Panc1 (cell line): Measurements from ENCODE around the gene LARP4B. TPM values are rescaled to one million over a fixed set of nuclear protein-coding genes. Genes with fewer than 3 reads are reported as not detected.

Source experiments
- ATAC-seq: fragments of 200-7000 bp; cut with Tn5 transposase; 2 replicates; pipeline ENCODE4 v1.9.1; 2020; ENCODE audit warnings: mild to moderate bottlenecking, moderate library complexity
- BruUV-seq: library from RNA; stranded (reverse); fragments of 400-500 nt; replicated peaks from 2 replicates; lab custom pipeline; 2021; lab: Mats Ljungman, UMichigan
- CTCF ChIA-PET: fragments of 300-600 bp; sonication (Branson Sonifier 250); formaldehyde crosslinking; loops from one replicate; lab custom pipeline; 2022; ENCODE audit warnings: antibody characterized with exemption; lab: Charles Lee
- POLR2A ChIA-PET: fragments of 300-600 bp; sonication (Branson Sonifier 250); formaldehyde crosslinking; loops from one replicate; lab custom pipeline; 2022; ENCODE audit warnings: antibody characterized with exemption; lab: Charles Lee
- DNase-seq: peaks from one replicate; pipeline ENCODE4 v3.0.0-alpha.2; 2010; ENCODE audit warnings: low read depth, low spot score
- H3K27ac ChIP-seq: 2 replicates; pipeline ENCODE4 v1.5.1; 2011; ENCODE audit warnings: mild to moderate bottlenecking, low read length, inconsistent platforms
- H3K27me3 ChIP-seq: fragments of 200-500 bp; sonication (Bioruptor generic); 2 replicates; pipeline ENCODE4 v1.6.0; 2014; ENCODE audit warnings: low read length, inconsistent platforms; ENCODE audit not compliant: control insufficient read depth, insufficient read depth
- H3K36me3 ChIP-seq: fragments of 200-500 bp; sonication (Bioruptor generic); 2 replicates; pipeline ENCODE4 v1.5.1; 2014; ENCODE audit warnings: inconsistent platforms, mild to moderate bottlenecking, low read length, moderate library complexity; ENCODE audit not compliant: control insufficient read depth, insufficient read depth
- H3K4me1 ChIP-seq: 2 replicates; pipeline ENCODE4 v1.5.1; 2011; ENCODE audit warnings: inconsistent platforms, mild to moderate bottlenecking, low read length, moderate library complexity; ENCODE audit not compliant: control insufficient read depth, insufficient read depth
- H3K4me3 ChIP-seq, 2 experiments: 2 replicates each; pipeline ENCODE4 v1.5.1; 2011 to 2012; ENCODE audit warnings: low read depth in 2 of 2, low read length in 2 of 2, mild to moderate bottlenecking in 2 of 2, inconsistent platforms in 1 of 2, moderate library complexity in 1 of 2
- H3K9me3 ChIP-seq: fragments of 200-500 bp; sonication (Bioruptor generic); 2 replicates; pipeline ENCODE4 v1.5.1; 2014; ENCODE audit warnings: low read depth, mild to moderate bottlenecking, inconsistent platforms, low read length, moderate library complexity; ENCODE audit not compliant: control insufficient read depth, insufficient read depth
- POLR2AphosphoS5 ChIP-seq: IDR thresholded peaks from 2 replicates; pipeline ENCODE4 v1.6.1; 2012; ENCODE audit warnings: mild to moderate bottlenecking, low read depth, low read length, moderate library complexity
- SIN3A ChIP-seq: IDR thresholded peaks from 2 replicates; pipeline ENCODE4 v1.6.1; 2012; ENCODE audit warnings: low read depth, mild to moderate bottlenecking, low read length, moderate library complexity, borderline replicate concordance; ENCODE audit not compliant: insufficient read depth
- TCF7L2 ChIP-seq: IDR thresholded peaks from 2 replicates; pipeline ENCODE4 v1.6.1; 2011; ENCODE audit warnings: mild to moderate bottlenecking, low read depth, low read length, inconsistent platforms
- in situ Hi-C: cut with HindIII; loops from 2 replicates; pipeline ENCODE4 v1.10.0; 2016; ENCODE audit warnings: low sequenced_read_pairs, low pct_unique_long_range_greater_than_20kb
- intact Hi-C: fragments of 100-400 bp; cut with micrococcal nuclease; formaldehyde crosslinking; loops from one replicate; pipeline ENCODE4 v1.10.0; 2022; ENCODE audit not compliant: unreplicated experiment
- total RNA-seq: library from RNA; stranded (reverse); gene quantifications from one replicate; pipeline ENCODE4 v1.2.1, GENCODE V29; 2021; ENCODE audit not compliant: unreplicated experiment
- TF ChIP-seq, protein P1 (sequence below): fragments of 450-650 bp; IDR thresholded peaks from 2 replicates; pipeline ENCODE4 v1.5.1; 2017; ENCODE audit warnings: mild to moderate bottlenecking
- TF ChIP-seq, protein P2 (sequence below), 2 experiments: IDR thresholded peaks; 2 replicates each; pipeline ENCODE4 v1.6.1; 2011 to 2012; ENCODE audit warnings: low read depth in 2 of 2, control low read depth in 1 of 2, low read length in 1 of 2, mild to moderate bottlenecking in 1 of 2, moderate library complexity in 1 of 2; ENCODE audit not compliant: insufficient read depth in 1 of 2

LARP4B gene
- total RNA-seq, 1 experiment from 2014 or later, result 87.0 TPM

DNA sequence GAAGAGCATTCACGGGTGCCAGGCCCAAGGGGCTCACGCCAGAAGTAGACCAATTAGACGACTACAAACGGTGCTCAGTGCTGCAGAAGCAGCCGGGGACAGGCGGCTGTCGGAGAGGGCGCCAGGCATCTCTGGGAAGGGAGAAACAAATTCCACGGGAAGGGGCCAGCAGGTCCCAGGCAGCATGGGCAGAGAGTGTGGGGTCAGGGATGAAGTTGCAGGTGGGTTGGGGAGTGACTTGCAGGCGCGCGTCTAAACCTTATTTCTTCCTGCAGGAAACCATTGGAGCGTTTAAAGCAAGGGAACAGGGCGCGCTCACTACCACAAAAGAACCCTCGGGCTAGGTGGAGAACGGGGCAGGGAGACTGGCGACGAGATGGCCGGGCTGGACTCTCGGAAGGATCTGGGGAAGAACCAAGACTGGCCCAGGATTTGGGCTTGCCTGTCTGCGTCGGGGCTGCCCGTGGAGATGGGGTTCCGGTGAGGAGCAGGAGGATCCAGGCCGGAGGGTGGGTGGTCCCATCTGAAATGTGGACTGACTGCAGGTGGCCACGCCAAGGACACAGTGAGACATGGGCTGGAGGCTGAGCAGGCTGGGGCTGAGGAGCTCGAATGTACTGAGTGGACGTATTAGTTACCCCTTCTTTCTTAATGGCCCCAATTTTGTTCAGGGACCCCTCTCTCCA lies 125.7 kb downstream of the LARP4B start:
- Histone ChIP-seq H3K4me3 (no peak overlapping the region), H3K27me3 (no peaks in the 10 kb centered on the region), H3K4me1 (no peaks in the 10 kb centered on the region), H3K9me3 (no peaks in the 10 kb centered on the region), H3K27ac (no peak overlapping the region), H3K36me3 (peaks cover 3% of the 10 kb centered on the region)
- intact Hi-C loops, result no loop called here
- in situ Hi-C loops, result no loop called here
- CTCF ChIA-PET, result no interaction called here
- POLR2A ChIA-PET, result no interaction called here
- ATAC-seq (no peak), DNase-seq (no peak)
- no peak for TF ChIP-seq TCF7L2
- TF ChIP-seq SIN3A, result no peak
- TF ChIP-seq, protein P1, sequence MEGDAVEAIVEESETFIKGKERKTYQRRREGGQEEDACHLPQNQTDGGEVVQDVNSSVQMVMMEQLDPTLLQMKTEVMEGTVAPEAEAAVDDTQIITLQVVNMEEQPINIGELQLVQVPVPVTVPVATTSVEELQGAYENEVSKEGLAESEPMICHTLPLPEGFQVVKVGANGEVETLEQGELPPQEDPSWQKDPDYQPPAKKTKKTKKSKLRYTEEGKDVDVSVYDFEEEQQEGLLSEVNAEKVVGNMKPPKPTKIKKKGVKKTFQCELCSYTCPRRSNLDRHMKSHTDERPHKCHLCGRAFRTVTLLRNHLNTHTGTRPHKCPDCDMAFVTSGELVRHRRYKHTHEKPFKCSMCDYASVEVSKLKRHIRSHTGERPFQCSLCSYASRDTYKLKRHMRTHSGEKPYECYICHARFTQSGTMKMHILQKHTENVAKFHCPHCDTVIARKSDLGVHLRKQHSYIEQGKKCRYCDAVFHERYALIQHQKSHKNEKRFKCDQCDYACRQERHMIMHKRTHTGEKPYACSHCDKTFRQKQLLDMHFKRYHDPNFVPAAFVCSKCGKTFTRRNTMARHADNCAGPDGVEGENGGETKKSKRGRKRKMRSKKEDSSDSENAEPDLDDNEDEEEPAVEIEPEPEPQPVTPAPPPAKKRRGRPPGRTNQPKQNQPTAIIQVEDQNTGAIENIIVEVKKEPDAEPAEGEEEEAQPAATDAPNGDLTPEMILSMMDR, result no peak
- TF ChIP-seq POLR2AphosphoS5, result peak; percentile 25; the same call in 1 of the 2 replicates
- TF ChIP-seq, protein P2, sequence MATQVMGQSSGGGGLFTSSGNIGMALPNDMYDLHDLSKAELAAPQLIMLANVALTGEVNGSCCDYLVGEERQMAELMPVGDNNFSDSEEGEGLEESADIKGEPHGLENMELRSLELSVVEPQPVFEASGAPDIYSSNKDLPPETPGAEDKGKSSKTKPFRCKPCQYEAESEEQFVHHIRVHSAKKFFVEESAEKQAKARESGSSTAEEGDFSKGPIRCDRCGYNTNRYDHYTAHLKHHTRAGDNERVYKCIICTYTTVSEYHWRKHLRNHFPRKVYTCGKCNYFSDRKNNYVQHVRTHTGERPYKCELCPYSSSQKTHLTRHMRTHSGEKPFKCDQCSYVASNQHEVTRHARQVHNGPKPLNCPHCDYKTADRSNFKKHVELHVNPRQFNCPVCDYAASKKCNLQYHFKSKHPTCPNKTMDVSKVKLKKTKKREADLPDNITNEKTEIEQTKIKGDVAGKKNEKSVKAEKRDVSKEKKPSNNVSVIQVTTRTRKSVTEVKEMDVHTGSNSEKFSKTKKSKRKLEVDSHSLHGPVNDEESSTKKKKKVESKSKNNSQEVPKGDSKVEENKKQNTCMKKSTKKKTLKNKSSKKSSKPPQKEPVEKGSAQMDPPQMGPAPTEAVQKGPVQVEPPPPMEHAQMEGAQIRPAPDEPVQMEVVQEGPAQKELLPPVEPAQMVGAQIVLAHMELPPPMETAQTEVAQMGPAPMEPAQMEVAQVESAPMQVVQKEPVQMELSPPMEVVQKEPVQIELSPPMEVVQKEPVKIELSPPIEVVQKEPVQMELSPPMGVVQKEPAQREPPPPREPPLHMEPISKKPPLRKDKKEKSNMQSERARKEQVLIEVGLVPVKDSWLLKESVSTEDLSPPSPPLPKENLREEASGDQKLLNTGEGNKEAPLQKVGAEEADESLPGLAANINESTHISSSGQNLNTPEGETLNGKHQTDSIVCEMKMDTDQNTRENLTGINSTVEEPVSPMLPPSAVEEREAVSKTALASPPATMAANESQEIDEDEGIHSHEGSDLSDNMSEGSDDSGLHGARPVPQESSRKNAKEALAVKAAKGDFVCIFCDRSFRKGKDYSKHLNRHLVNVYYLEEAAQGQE (IDR thresholded peaks at IDR 0.05; ENCODE audit: insufficient read depth in 1 of 2, low read depth in 2 of 2, low read length in 1 of 2), result no peak
- BruUV-seq, result no TSS peak

DNA sequence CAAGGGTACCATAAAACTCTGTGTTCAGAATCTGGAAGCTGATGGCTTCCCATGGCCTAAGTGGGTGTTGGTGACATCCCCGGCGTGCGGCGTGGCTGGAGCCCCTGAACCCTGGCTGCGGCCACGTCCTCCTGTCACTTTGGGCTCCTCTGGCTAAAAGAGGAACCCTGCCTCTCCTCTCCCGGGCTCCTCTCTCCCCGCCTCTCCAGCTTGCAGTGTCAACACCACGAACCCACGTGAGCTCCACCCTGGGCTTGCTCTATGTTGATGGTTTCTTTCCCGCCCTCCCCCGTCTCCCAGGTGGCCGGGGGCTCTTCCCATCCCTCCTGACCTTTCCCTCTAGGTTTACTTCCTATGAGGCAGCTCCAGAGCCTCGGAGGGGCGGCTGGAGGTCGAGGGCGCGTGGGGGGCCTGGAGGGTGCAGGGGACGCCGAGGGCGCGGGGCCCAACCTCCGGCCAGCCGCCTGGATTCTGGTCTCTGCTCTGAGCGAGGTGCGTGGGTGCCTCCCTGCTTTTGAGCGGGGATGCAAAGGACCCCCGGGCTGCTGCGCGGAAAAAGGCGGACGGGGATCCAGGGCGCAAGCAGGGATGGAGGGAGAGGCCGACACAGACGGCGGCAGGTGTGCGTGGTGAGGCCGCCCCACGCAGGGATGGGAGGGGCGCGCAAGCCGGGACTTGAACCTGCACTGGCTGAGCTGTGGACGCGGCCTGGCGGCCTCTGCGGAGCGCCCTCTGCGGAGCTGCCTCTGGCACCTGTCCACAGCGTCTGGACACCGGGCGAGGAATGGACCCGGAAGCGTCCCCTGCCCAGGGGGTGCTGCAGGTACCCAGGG lies 126.5 kb downstream of the LARP4B start:
- BruUV-seq, result no TSS peak
- TF ChIP-seq POLR2AphosphoS5 (no peak), SIN3A (no peak), TCF7L2 (no peak)
- TF ChIP-seq, protein P1, result no peak
- TF ChIP-seq, protein P2 (IDR thresholded peaks at IDR 0.05; ENCODE audit: insufficient read depth in 1 of 2, low read depth in 2 of 2, low read length in 1 of 2), result no peak
- no peaks in the 10 kb centered on the region for H3K9me3 ChIP-seq
- in situ Hi-C loops, result no loop called here
- ChIA-PET CTCF (interaction anchor here (0.6 kb wide), 1 partner anchor 345 kb away, joined by 5 read pairs; no protein-coding TSS in a partner anchor), POLR2A (no interaction called here)
- intact Hi-C loops, result no loop called here
- H3K4me1 ChIP-seq, result no peaks in the 10 kb centered on the region
- H3K27me3 ChIP-seq, result no peaks in the 10 kb centered on the region
- ATAC-seq, result no peak
- peaks cover 3% of the 10 kb centered on the region for H3K36me3 ChIP-seq
- H3K27ac ChIP-seq, result no peak overlapping the region
- H3K4me3 ChIP-seq, result no peak overlapping the region
- no peak for DNase-seq
